ENCODE results near the gene COL4A2.
"Not testable (repeated sequence)": the region's sequence is repeated elsewhere in the genome, so short reads cannot be mapped to it uniquely, and the experiment has no call there.

Gene COL4A2

GRCh38 chr13:110496281-110496680 lies 189.2 kb downstream of the COL4A2 start:
- DNase-seq (ENCODE audit: low spot score): no peak

GRCh38 chr13:110497003-110497402 lies 189.9 kb downstream of the COL4A2 start:
- no peak for DNase-seq (ENCODE audit: low spot score)

GRCh38 chr13:110497896-110498295 lies 190.8 kb downstream of the COL4A2 start:
- DNase-seq (ENCODE audit: low spot score): not testable (repeated sequence)

GRCh38 chr13:110498327-110498726 lies 191.2 kb downstream of the COL4A2 start:
- no peak for DNase-seq (ENCODE audit: low spot score)

- no peak for DNase-seq (ENCODE audit: low spot score)
These were observed 191.7 kb downstream of the COL4A2 start for GRCh38 chr13:110498765-110499164.

- DNase-seq (ENCODE audit: low spot score): peak; percentile 2
These were observed 192.7 kb downstream of the COL4A2 start for GRCh38 chr13:110499621-110500281.

GRCh38 chr13:110500341-110500740 lies 193.3 kb downstream of the COL4A2 start:
- no peak for DNase-seq (ENCODE audit: low spot score)

GRCh38 chr13:110501188-110501587 lies 194.1 kb downstream of the COL4A2 start:
- DNase-seq (ENCODE audit: low spot score): no peak

- DNase-seq (ENCODE audit: low spot score): no peak
These were observed 196.2 kb downstream of the COL4A2 start for GRCh38 chr13:110503037-110503901.

- no peak for DNase-seq (ENCODE audit: low spot score)
These were observed 197.0 kb downstream of the COL4A2 start for GRCh38 chr13:110503979-110504499.

- DNase-seq (ENCODE audit: low spot score): no peak
These were observed 198.5 kb downstream of the COL4A2 start for GRCh38 chr13:110505594-110505993.

- no peak for DNase-seq (ENCODE audit: low spot score)
These were observed 199.3 kb downstream of the COL4A2 start for GRCh38 chr13:110506396-110506795.

GRCh38 chr13:110506859-110507566 lies 199.9 kb downstream of the COL4A2 start:
- DNase-seq (ENCODE audit: low spot score): no peak

GRCh38 chr13:110507678-110508381 lies 200.7 kb downstream of the COL4A2 start:
- no peak for DNase-seq (ENCODE audit: low spot score)

GRCh38 chr13:110509478-110509926 lies 202.4 kb downstream of the COL4A2 start:
- DNase-seq (ENCODE audit: low spot score): no peak

GRCh38 chr13:110509971-110510786 lies 203.1 kb downstream of the COL4A2 start:
- DNase-seq (ENCODE audit: low spot score): no peak

GRCh38 chr13:110511509-110512181 lies 204.6 kb downstream of the COL4A2 start:
- no peak for DNase-seq (ENCODE audit: low spot score)

- DNase-seq (ENCODE audit: low spot score): no peak
These were observed 205.2 kb downstream of the COL4A2 start for GRCh38 chr13:110512198-110512740.

- DNase-seq (ENCODE audit: low spot score): no peak
These were observed 209.4 kb downstream of the COL4A2 start for GRCh38 chr13:110516500-110516899.

Data from cerebellar cortex (tissue), 1 donor.